ENCODE results near the gene TRAPPC2B.
A peak's percentile ranks its signal among the peaks of the same experiment; 100 is the strongest.

Gene TRAPPC2B

GRCh38 chr19:57321116-57321515 is 42.2 kb upstream of the TRAPPC2B start:
- peak overlapping the region; percentile 92 for H3K27ac ChIP-seq (replicated peaks)
- DNase-seq (ENCODE audit: low read depth in 1 of 2, low spot score in 1 of 2), result peak in 1 of 2 experiments; percentile 31
- no peaks in the 10 kb centered on the region for H3K27me3 ChIP-seq (ENCODE audit: insufficient read depth, poor library complexity, severe bottlenecking)
- TF ChIP-seq SPI1 (IDR thresholded peaks at IDR 0.05; ENCODE audit: borderline replicate concordance, low read depth), result peak; percentile 67; the same call in 1 of the 2 replicates
- TF ChIP-seq, protein P1, sequence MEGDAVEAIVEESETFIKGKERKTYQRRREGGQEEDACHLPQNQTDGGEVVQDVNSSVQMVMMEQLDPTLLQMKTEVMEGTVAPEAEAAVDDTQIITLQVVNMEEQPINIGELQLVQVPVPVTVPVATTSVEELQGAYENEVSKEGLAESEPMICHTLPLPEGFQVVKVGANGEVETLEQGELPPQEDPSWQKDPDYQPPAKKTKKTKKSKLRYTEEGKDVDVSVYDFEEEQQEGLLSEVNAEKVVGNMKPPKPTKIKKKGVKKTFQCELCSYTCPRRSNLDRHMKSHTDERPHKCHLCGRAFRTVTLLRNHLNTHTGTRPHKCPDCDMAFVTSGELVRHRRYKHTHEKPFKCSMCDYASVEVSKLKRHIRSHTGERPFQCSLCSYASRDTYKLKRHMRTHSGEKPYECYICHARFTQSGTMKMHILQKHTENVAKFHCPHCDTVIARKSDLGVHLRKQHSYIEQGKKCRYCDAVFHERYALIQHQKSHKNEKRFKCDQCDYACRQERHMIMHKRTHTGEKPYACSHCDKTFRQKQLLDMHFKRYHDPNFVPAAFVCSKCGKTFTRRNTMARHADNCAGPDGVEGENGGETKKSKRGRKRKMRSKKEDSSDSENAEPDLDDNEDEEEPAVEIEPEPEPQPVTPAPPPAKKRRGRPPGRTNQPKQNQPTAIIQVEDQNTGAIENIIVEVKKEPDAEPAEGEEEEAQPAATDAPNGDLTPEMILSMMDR (IDR thresholded peaks at IDR 0.05; ENCODE audit: insufficient read depth, low read length), result no peak
- peak overlapping the region; percentile 89 for H3K4me3 ChIP-seq (replicated peaks; ENCODE audit: insufficient read depth, low read length)

- no peak for TF ChIP-seq GABPA (IDR thresholded peaks at IDR 0.05; ENCODE audit: low read depth)
- TF ChIP-seq, protein P1 (IDR thresholded peaks at IDR 0.05; ENCODE audit: insufficient read depth, low read length), result no peak
- no peak for TF ChIP-seq SPI1 (IDR thresholded peaks at IDR 0.05; ENCODE audit: borderline replicate concordance, low read depth)
- no peak for TF ChIP-seq REST (IDR thresholded peaks at IDR 0.05; ENCODE audit: insufficient replicate concordance, low read depth)
- no peak for TF ChIP-seq POLR2AphosphoS5 (IDR thresholded peaks at IDR 0.05; ENCODE audit: low read depth)
- H3K4me3 ChIP-seq (replicated peaks; ENCODE audit: insufficient read depth, low read length), result peak overlapping the region; percentile 89
- no peak overlapping the region for H3K27ac ChIP-seq (replicated peaks)
- DNase-seq (ENCODE audit: low read depth in 1 of 2, low spot score in 1 of 2), result peak in 1 of 2 experiments; percentile 58
- no peaks in the 10 kb centered on the region for H3K27me3 ChIP-seq (ENCODE audit: insufficient read depth, poor library complexity, severe bottlenecking)
Measured at GRCh38 chr19:57321751-57322150, 41.6 kb upstream of the TRAPPC2B start.

- Histone ChIP-seq H3K27ac (replicated peaks) (no peak overlapping the region), H3K27me3 (ENCODE audit: insufficient read depth, poor library complexity, severe bottlenecking) (no peaks in the 10 kb centered on the region), H3K4me3 (replicated peaks; ENCODE audit: insufficient read depth, low read length) (no peak overlapping the region)
- TF ChIP-seq REST (IDR thresholded peaks at IDR 0.05; ENCODE audit: insufficient replicate concordance, low read depth) (no peak), GABPA (IDR thresholded peaks at IDR 0.05; ENCODE audit: low read depth) (no peak), SPI1 (IDR thresholded peaks at IDR 0.05; ENCODE audit: borderline replicate concordance, low read depth) (no peak), POLR2AphosphoS5 (IDR thresholded peaks at IDR 0.05; ENCODE audit: low read depth) (no peak)
- TF ChIP-seq, protein P1 (IDR thresholded peaks at IDR 0.05; ENCODE audit: insufficient read depth, low read length), result no peak
- no peak for DNase-seq (ENCODE audit: low read depth in 1 of 2, low spot score in 1 of 2)
Measured at GRCh38 chr19:57324992-57325391, 38.4 kb upstream of the TRAPPC2B start.

GRCh38 chr19:57327993-57328392 is 35.4 kb upstream of the TRAPPC2B start:
- DNase-seq (ENCODE audit: low read depth in 1 of 2, low spot score in 1 of 2), result no peak
- no peaks in the 10 kb centered on the region for H3K27me3 ChIP-seq (ENCODE audit: insufficient read depth, poor library complexity, severe bottlenecking)
- H3K4me3 ChIP-seq (replicated peaks; ENCODE audit: insufficient read depth, low read length), result no peak overlapping the region
- H3K27ac ChIP-seq (replicated peaks), result no peak overlapping the region
- no peak for TF ChIP-seq REST (IDR thresholded peaks at IDR 0.05; ENCODE audit: insufficient replicate concordance, low read depth)
- TF ChIP-seq, protein P1 (IDR thresholded peaks at IDR 0.05; ENCODE audit: insufficient read depth, low read length), result no peak
- TF ChIP-seq POLR2AphosphoS5 (IDR thresholded peaks at IDR 0.05; ENCODE audit: low read depth), result no peak
- TF ChIP-seq SPI1 (IDR thresholded peaks at IDR 0.05; ENCODE audit: borderline replicate concordance, low read depth), result no peak
- no peak for TF ChIP-seq GABPA (IDR thresholded peaks at IDR 0.05; ENCODE audit: low read depth)

Measured in HL-60 (cell line).